Testis (tissue), 3 donors: ENCODE measurements around the gene SH2D3C. TPM values are rescaled to one million over a fixed set of nuclear protein-coding genes. Genes with fewer than 3 reads are reported as not detected.

Experiments
- DNase-seq: peaks from one replicate; pipeline ENCODE4 v3.0.0-alpha.2; 2019
- H3K27ac ChIP-seq, 2 donors: fragments of 200-600 bp; sonication (generic); one replicate each; pipeline ENCODE4 v1.5.1; 2019
- H3K27me3 ChIP-seq: fragments of 200-600 bp; sonication (generic); one replicate; pipeline ENCODE4 v1.5.1; 2019
- H3K36me3 ChIP-seq: fragments of 200-600 bp; sonication (generic); one replicate; pipeline ENCODE4 v1.5.1; 2017; ENCODE audit warnings: low read depth; ENCODE audit errors: missing control alignments
- H3K4me1 ChIP-seq: fragments of 200-600 bp; sonication (generic); one replicate; pipeline ENCODE4 v1.5.1; 2019
- H3K4me3 ChIP-seq, 2 donors: fragments of 200-600 bp; sonication (generic); one replicate each; pipeline ENCODE4 v1.5.1; 2017 to 2019
- H3K9me3 ChIP-seq: fragments of 200-600 bp; sonication (generic); one replicate; pipeline ENCODE4 v1.5.1; 2017
- CTCF ChIP-seq, 3 experiments: fragments of 450-650 bp in 2 of 3; fragments of 200-600 bp in 1 of 3; sonication (generic) in 1 of 3; IDR thresholded peaks; one replicate each; pipeline ENCODE4 v1.5.1; 2016 to 2019; ENCODE audit warnings: antibody characterized with exemption in 3 of 3, mild to moderate bottlenecking in 2 of 3, moderate library complexity in 1 of 3
- POLR2A ChIP-seq: fragments of 450-650 bp; IDR thresholded peaks from one replicate; pipeline ENCODE4 v1.6.1; 2017; ENCODE audit warnings: antibody characterized with exemption, mild to moderate bottlenecking, moderate library complexity
- WGBS, 2 donors: methylation state at CpG; one replicate each; pipeline ENCODE4 v1.1.5; 2018; 5-methylcytosine and 5-hydroxymethylcytosine counted together
- intact Hi-C: fragments of 100-400 bp; cut with DNase I; formaldehyde crosslinking; loops from one replicate; pipeline ENCODE4 v1.15.1; 2023; ENCODE audit warnings: low total_unique reads
- polyA plus RNA-seq: library from polyadenylated mRNA; stranded (reverse); fragments of 350-450 nt; fragmentation: Illumina TruSeq; extraction: RNeasy Lipid Tissue Mini Kit (QIAGEN cat#74804); gene quantifications from one replicate; pipeline ENCODE4 v1.2.3, GENCODE V29; 2014; ENCODE audit warnings: low read depth, low replicate concordance; ENCODE audit not compliant: insufficient read depth
- total RNA-seq, 2 donors: library from RNA; depleted of rRNA; stranded (reverse); fragments of >200 nt; gene quantifications; one replicate each; pipeline ENCODE4 v1.2.3, GENCODE V29; 2016

Gene SH2D3C
- total and polyA plus RNA-seq, 3 donors from 2014 or later: 6.6 to 9.6 (median 8.8) TPM

- TF ChIP-seq CTCF (IDR thresholded peaks at IDR 0.05) (no peak), POLR2A (no peak)
- Histone ChIP-seq H3K36me3 (no peaks in the 10 kb centered on the region), H3K27me3 (no peaks in the 10 kb centered on the region), H3K27ac (no peak overlapping the region), H3K9me3 (no peaks in the 10 kb centered on the region), H3K4me3 (no peak overlapping the region), H3K4me1 (peaks cover 22% of the 10 kb centered on the region)
- DNase-seq: no peak
- intact Hi-C loops: no loop called here
- 73 to 75% methylated on average over 5 of the region's 5 CpGs for WGBS, 2 donors
These were observed 70.7 kb downstream of the SH2D3C start for GRCh38 chr9:127707766-127708165.

- Histone ChIP-seq H3K9me3 (no peaks in the 10 kb centered on the region), H3K27me3 (no peaks in the 10 kb centered on the region), H3K27ac (no peak within 1 kb of the TSS), H3K4me3 (no peak within 1 kb of the TSS), H3K36me3 (no peaks in the 10 kb centered on the region), H3K4me1 (peaks cover 15% of the 10 kb centered on the region)
- intact Hi-C loops: no loop called here
- WGBS, 2 donors: 81 to 86% methylated on average over 9 to 11 of the region's 11 CpGs
- no peak for TF ChIP-seq CTCF (IDR thresholded peaks at IDR 0.05)
- no peak for TF ChIP-seq POLR2A
- DNase-seq: no peak
These were observed 71.6 kb downstream of the SH2D3C start, which contains the start of gene CFAP157 for GRCh38 chr9:127706836-127707241. Gene CFAP157 (plus strand): TSS chr9:127706988. CDS start chr9:127707032, 44 bp downstream.

GRCh38 chr9:127705577-127706379 lies 72.7 kb downstream of the SH2D3C start:
- DNase-seq: no peak
- Histone ChIP-seq H3K4me1 (peaks cover 5% of the 10 kb centered on the region), H3K4me3 (no peak overlapping the region), H3K27me3 (no peaks in the 10 kb centered on the region), H3K9me3 (no peaks in the 10 kb centered on the region), H3K27ac (no peak overlapping the region), H3K36me3 (no peaks in the 10 kb centered on the region)
- TF ChIP-seq POLR2A (no peak), CTCF (IDR thresholded peaks at IDR 0.05) (no peak)
- intact Hi-C loops: no loop called here
- WGBS, 2 donors: 77% methylated on average over 7 to 12 of the region's 12 CpGs

GRCh38 chr9:127703289-127703946 lies 75.0 kb downstream of the SH2D3C start:
- Histone ChIP-seq H3K27me3 (no peaks in the 10 kb centered on the region), H3K36me3 (no peaks in the 10 kb centered on the region), H3K9me3 (no peaks in the 10 kb centered on the region), H3K27ac (no peak overlapping the region), H3K4me3 (no peak overlapping the region), H3K4me1 (peaks cover 16% of the 10 kb centered on the region)
- DNase-seq: no peak
- intact Hi-C loops: no loop called here
- no peak for TF ChIP-seq CTCF (IDR thresholded peaks at IDR 0.05)
- 84 to 86% methylated on average over 7 to 9 of the region's 9 CpGs for WGBS, 2 donors
